SH-SY5Y (cell line): Measurements from ENCODE around the gene GRIP1.

Source experiments
- GATA2 ChIP-seq: IDR thresholded peaks from 2 replicates; pipeline ENCODE4 v1.6.1; 2011; ENCODE audit warnings: mild to moderate bottlenecking, low read depth, low read length
- GATA3 ChIP-seq: IDR thresholded peaks from 2 replicates; pipeline ENCODE4 v1.6.1; 2011; ENCODE audit warnings: low read depth, mild to moderate bottlenecking, low read length, moderate library complexity

- TF ChIP-seq GATA2 (no peak), GATA3 (no peak)
Measured at GRCh38 chr12:66428261-66428660, 250.6 kb downstream of the GRIP1 start.
